GM18505 (cell line): ENCODE results near the gene TNS3.

Experiments used
- ATAC-seq: cut with Tn5 transposase; IDR thresholded peaks from one replicate; pipeline ENCODE4 v1.9.1; 2021; ENCODE audit not compliant: unreplicated experiment
- POLR2A ChIP-seq: IDR thresholded peaks from 4 replicates; pipeline ENCODE4 v1.6.1; 2011; ENCODE audit warnings: borderline replicate concordance; ENCODE audit not compliant: insufficient read depth, insufficient read length; ENCODE audit errors: extremely low read depth

TNS3 gene

DNA sequence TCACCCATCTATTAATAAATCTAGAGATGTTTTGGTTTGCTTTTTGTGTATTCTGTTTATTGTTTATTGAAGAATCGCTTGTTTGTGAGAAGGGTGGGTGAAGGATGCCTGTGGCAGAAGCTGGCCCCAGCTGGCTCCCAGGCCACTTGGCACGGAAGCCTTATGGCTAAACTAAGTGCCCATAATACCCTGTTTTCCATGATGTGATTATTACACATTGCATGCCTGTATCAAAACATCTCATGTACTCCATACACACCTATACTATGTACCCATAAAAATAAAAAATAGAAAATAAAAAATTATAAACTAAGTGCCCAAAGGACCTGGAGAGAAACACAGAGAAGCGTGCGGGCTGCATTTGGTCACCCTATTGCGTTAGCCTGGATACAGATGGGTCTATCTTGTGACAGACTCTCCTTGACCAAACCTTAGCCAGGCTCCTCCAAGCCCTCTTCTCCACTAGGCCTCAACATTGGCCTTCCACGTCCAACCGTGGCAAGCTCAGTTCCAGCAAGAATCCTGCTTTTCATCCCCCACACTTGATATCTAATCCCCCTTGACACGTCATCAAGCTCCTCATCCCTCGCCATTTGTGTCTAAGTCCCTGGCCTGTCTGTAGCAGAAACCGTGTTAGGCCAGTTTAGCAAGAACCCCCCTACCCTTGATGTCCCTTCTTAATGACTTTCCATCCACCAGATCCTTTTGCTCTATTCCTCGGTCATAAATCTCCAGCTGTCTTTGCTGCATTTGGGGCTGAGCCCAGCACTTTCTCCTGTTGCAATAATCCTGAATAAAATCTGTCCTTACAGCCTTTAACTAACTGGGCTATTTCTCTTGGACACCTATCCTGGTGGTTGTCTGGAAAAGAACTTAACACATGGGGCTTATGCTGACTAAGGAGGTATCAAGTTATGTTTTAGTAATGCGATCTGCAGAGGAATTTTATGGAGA is 245.2 kb downstream of the TNS3 start:
- no peak for ATAC-seq

DNA sequence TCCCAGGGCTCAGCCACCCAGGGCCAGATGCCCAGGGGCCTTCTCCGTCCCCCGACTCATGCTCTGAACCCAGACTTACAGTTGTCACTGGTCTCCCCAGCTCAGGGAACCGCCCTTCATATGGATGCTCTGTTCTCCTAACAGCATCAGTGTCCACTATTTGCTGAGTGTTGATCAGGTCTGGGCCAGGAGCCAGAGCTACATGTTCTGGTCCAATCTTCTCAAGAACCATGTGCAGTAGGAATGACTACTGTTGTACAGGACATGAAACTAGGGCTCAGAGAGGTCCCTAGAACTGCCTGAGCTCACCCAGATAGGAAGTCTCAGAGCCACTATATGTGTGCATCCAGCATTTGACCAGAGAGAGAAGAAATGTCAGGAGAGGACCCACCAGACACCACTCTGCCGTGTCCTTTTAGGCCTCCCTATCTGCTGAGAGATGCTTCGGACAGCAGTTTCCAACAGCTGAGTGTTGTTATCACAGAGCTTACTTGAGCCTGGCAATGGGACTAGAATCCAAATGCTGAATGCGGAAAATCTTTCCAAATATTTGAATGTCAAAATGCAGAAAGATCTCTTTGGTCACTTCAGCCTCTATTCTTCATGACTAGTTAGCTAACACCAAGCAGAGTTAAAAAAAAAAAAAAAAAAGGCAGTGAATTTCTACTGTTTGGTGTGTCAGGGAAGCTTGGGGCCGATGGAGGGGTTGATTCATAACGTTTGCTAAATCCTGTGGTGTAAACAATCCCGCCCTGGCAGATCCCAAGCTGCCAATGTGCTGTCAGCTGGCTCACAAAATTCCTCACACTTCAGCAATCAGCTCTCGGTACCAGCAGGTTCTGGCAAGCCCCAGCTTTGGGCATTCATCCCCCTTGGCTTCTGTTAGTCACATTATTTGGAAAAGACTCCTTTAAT is 246.1 kb downstream of the TNS3 start:
- TF ChIP-seq POLR2A, result no peak
- ATAC-seq, result no peak

More for the DNA sequence above, 245.2 kb downstream of the TNS3 start:
- TF ChIP-seq POLR2A, result no peak

GRCh38 chr7:47335071-47335470 is 246.8 kb downstream of the TNS3 start:
- ATAC-seq, result no peak
- no peak for TF ChIP-seq POLR2A

DNA sequence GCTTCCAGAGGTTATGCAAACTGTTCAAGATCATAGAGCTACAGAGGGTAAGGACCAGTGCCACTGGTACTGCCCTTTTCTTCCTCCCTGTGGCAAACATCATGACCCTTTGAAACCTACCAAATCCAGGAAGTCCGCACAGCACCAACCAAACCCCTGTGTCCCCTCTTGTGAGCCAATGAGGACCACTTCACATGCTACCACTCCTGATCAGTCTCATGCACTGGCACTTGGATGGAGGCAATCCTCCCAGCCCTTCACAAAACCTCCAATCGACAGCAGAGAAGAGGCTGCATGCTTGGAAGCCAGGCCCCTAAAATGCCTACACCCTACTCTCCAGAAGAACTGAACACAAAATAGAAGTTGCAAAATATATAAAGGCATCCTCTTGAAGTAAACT is 248.0 kb downstream of the TNS3 start:
- TF ChIP-seq POLR2A, result no peak
- no peak for ATAC-seq

DNA sequence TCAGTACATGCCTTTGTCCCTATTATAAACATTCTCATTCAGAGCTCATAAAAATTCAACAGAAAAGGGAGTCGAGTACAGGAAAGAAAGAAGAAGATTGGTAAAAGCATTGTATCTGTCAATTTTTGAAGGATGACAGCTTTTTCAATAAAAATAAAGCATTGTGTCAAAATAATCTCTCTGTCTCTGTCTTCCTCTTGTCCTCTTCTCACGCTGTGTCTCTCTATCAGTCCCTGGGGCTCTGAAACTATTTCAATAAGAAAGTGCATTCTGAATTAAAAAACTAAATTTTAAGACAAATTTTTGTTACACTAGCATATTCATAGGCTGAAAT is 248.4 kb downstream of the TNS3 start:
- TF ChIP-seq POLR2A, result no peak
- no peak for ATAC-seq

GRCh38 chr7:47332681-47333553 is 249.0 kb downstream of the TNS3 start:
- no peak for TF ChIP-seq POLR2A
- no peak for ATAC-seq

DNA sequence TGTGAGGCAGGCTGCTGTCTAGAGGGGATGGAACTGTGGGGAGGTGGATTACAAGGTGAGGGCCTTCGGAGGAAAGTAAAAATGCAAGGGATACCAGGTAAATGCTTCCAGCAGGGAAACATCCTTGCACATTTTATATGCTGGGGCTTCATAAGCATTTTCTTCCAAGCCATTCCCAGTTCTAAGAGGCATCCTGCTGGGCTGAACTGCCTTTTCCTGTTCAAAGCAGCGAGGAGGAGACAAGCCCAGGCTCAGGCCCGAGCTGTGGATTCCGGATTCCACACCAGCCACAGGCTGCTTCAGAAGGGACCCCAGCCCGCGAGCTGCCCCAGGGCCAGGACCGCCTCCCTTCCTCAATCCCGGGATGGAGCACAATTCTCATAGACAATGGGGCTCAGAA is 249.7 kb downstream of the TNS3 start:
- ATAC-seq, result no peak
- no peak for TF ChIP-seq POLR2A

GRCh38 chr7:47331179-47331565 is 250.7 kb downstream of the TNS3 start:
- no peak for ATAC-seq
- no peak for TF ChIP-seq POLR2A

DNA sequence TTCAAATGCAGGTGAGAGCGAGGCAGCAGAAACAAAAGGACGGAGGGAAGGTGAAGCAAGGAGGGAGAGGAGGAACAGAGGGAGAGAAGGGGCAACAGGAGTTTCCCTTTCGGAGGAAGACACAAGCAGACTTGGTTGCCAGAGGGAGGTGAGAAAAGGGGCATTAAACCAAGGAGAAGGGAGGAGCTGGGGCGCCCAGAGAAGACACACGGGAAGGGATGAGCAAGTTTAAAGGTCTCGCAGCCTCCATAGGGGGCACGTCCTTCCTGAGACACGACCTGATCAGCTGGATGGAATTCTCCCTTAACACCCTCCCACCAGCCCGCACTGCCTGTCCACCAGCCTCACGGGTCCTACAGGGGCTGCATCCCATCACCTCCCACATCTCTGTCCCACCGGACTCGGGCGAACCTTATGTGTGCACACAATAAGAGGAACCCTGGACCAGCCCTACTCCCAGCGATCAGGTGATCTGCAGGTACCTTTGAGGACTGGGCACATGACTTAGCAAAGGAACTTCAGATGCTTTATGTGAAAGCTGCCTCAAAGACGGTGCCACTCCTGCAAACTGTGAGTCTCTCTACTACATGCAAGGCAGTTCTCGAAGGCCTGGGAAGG is 251.2 kb downstream of the TNS3 start:
- no peak for ATAC-seq
- TF ChIP-seq POLR2A, result no peak

DNA sequence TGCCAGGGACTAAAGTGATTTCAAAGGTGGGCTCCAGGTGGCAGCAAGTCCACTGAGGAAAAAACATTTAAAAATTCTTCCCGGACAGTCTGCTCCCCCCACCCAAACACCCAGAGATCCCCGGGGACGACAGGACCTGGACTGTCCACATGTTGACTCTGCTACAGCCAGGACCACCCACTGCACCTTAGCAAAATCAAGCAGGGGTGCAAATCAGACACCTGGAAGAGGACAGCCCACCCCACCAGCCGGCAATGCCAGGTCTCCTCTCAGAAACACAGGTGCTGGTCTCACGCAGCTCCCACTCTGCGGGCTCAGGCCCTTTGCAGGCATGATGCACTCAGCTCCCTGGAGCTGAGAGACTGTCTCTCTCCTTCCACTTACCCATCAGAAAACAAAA is 251.9 kb downstream of the TNS3 start:
- no peak for TF ChIP-seq POLR2A
- no peak for ATAC-seq

DNA sequence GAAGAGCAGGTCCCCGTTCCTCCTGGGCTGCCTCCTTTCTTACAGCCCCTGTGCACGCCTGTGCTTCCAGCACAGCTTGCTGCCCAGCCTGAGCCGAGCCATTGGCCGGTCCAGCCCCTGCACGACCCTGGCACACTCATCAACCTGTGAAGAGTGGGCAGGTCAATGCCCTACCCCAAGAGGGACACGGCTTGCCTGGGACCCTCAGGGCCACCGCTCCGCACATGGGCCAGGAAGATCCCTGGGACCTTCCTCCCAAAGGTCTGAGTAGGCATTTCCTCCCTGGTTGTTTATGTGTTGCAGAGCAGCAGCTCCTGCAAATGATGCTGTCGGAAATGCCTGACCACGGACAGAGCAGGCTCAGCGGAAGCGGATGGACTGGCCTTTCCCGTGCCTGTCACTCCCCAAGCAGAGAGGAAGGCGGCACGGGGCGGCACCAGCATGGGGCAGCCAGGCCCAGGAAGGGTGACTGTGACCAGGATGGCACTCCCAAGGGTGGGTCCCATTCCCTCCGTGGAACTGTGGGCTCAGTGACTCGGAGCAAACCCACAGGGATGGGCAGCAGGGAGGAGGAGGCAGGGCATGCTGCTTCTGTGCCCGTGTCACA is 252.5 kb downstream of the TNS3 start:
- ATAC-seq, result no peak
- TF ChIP-seq POLR2A, result no peak
